IPS-NIHi7 (cell line): ENCODE measurements around the gene KRT81.
"Not testable (repeated sequence)": the region's sequence is repeated elsewhere in the genome, so short reads cannot be mapped to it uniquely, and the experiment has no call there.

Experiments used
- DNase-seq: peaks from one replicate; pipeline ENCODE4 v3.0.0; 2012; ENCODE audit warnings: mixed read lengths; ENCODE audit errors: extremely low spot score

The KRT81 gene

DNA sequence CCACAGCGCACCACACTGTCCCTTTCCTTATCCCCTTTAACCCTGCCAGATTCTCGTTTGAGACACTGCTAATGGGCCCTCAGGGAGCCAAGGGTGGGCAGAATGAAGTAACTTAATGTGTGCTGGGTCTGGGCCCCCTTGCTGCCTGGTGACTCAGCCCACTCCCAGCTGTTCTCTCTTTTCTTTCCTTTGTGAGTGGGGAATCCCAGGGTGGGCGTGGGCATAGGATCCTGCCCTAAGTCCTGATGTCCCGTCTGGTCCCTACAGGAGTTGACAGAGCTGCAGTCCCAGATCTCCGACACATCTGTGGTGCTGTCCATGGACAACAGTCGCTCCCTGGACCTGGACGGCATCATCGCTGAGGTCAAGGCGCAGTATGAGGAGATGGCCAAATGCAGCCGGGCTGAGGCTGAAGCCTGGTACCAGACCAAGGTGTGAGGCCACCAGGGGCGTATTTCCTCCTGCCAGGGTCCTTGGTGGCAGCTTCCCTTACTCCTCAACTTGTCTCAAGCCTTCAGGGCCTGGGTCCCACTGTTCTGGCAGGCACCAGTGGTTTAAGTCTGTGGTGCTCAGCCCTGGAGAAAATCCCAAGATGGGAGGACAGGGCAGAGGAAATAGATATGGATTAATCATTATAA is 50.0 kb downstream of the KRT81 start:
- DNase-seq = peak; percentile 14

GRCh38 chr12:52240247-52240646 is 51.1 kb downstream of the KRT81 start:
- DNase-seq = not testable (repeated sequence)

GRCh38 chr12:52239767-52240166 is 51.6 kb downstream of the KRT81 start:
- no peak for DNase-seq

DNA sequence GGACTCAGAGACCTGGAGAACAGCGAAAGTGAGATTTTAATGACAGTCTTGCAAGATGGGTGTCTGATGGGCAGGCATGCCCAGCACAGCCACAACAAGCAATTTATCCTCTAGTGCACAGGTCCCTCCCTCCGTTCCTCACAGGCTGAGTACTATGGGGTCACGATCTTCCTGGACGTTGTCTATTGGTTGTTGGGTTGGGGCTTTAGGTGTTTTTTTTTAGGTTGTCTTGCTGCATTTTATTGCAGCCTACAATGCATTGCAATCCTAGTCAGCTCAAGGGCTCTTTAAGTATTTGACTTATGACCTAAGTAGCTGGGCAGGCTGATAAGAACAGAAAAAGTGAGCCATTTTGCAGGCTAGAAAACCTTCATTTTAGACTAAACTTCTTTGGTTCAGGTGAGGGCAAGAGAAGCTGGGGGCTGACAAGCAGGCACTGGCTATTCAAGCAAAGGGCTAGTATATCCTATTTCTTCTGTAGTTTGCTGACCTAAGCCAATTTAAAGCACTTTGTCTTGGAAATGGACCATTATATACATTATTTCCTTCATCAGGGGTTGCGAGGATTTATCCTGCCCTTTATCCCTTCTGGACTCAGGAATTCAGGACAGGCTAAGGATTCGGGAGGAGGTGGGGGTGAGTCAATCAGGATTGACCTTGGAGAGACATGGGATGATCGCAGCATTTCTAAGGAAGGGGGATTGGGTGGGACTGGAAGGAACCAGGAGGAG is 52.3 kb downstream of the KRT81 start:
- no peak for DNase-seq

- DNase-seq = no peak
Measured at GRCh38 chr12:52238207-52238840, 53.0 kb downstream of the KRT81 start.

DNA sequence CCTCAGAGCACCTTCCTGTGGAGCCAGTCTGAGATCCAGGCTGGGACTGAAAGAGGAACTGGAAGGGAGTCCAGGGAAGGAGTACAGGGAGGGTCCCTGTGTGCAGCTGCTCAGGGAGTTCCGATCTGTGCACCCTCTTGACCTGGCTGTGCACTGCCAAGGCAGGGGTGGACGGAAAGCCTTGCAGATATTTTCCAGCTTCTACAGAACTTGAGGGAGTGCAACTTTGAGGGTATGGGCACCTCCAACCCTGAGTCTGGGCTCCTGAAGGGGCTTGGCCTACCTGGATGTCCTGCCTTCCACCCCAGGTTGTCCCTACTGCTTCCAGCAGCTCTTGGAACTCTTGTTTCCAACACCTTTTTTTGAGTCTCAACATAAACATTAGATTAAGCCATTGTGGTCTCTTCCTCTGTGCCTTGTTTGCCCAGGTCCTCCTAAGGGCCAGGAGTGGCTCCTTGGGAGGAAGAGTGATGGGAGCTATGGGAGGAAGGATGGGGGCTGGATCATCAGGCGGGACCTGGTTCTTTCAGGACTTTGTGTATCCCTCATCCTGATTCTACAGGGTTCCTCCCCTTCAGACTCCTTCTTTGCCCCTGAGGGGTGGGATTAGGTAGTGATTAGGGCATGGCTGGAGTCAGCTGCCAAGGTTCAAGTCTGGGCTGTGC is 54.8 kb downstream of the KRT81 start:
- no peak for DNase-seq
